Keratinocyte (primary cell): ENCODE data around the gene GKN1.

ENCODE experiments used
- CTCF ChIP-seq, 3 experiments: IDR thresholded peaks in 1 of 3; conservative IDR thresholded peaks in 1 of 3; optimal IDR thresholded peaks in 1 of 3; 2 replicates in 2 of 3; 3 replicates in 1 of 3; pipeline versions ENCODE3 to v1.5.1; 2011; ENCODE audit warnings: low read length in 3 of 3, mild to moderate bottlenecking in 3 of 3, moderate library complexity in 2 of 3, control low read depth in 1 of 3, inconsistent platforms in 1 of 3; ENCODE audit not compliant: insufficient read depth in 2 of 3; ENCODE audit errors: extremely low read depth in 1 of 3
- EZH2 ChIP-seq: IDR thresholded peaks from one replicate; pipeline ENCODE4 v1.6.1; 2012; ENCODE audit warnings: inconsistent platforms, mild to moderate bottlenecking, low read length, moderate library complexity

- TF ChIP-seq CTCF (optimal IDR thresholded peaks at IDR 0.05 in 1 of 3, IDR thresholded peaks at IDR 0.05 in 1 of 3, conservative IDR thresholded peaks at IDR 0.05 in 1 of 3; ENCODE audit: extremely low read depth in 1 of 3, insufficient read depth in 2 of 3, low read length in 3 of 3) (no peak), EZH2 (no peak)
These were observed 3.7 kb downstream of the GKN1 start for GRCh38 chr2:68978098-68978497.
